Endothelial cell of umbilical vein (primary cell): ENCODE results near the gene MUC5AC. TPM values are rescaled to one million over a fixed set of nuclear protein-coding genes. Genes with fewer than 3 reads are reported as not detected.

Source experiments
- BruUV-seq: library from RNA; stranded (reverse); fragments of 400-500 nt; replicated peaks from 2 replicates; lab custom pipeline; 2021; lab: Mats Ljungman, UMichigan
- CTCF ChIA-PET: fragments of 300-600, 350-600 bp; sonication (Branson Sonifier 250); formaldehyde crosslinking; loops from one replicate; lab custom pipeline; 2021; ENCODE audit warnings: antibody characterized with exemption, inconsistent platforms; lab: Charles Lee
- POLR2A ChIA-PET: fragments of 300-600, 350-600 bp; sonication (Branson Sonifier 250); formaldehyde crosslinking; loops from one replicate; lab custom pipeline; 2021; ENCODE audit warnings: antibody characterized with exemption, inconsistent platforms; lab: Charles Lee
- DNase-seq: peaks from one replicate; pipeline ENCODE4 v3.0.0-alpha.2; 2011; ENCODE audit warnings: low read depth, low spot score
- FAIRE-seq: peaks from 2 replicates; lab custom pipeline; 2011; peaks lifted over from hg19 to GRCh38; lab: Jason Lieb, UNC
- H2AFZ ChIP-seq: 2 replicates; pipeline ENCODE4 v1.6.0; 2012; ENCODE audit warnings: low read depth, low read length, control low read depth, inconsistent platforms
- H3K27ac ChIP-seq: 2 replicates; pipeline ENCODE4 v1.5.1; 2011; ENCODE audit warnings: low read depth, mild to moderate bottlenecking, control low read depth, low read length, moderate library complexity; ENCODE audit not compliant: insufficient read depth
- H3K27me3 ChIP-seq, 2 experiments: 2 replicates each; pipeline versions ENCODE4 v1.6.0 to v1.6.1; 2011; ENCODE audit warnings: low read length in 2 of 2, mixed read lengths in 1 of 2; ENCODE audit not compliant: control insufficient read depth in 2 of 2, insufficient read depth in 2 of 2
- H3K36me3 ChIP-seq, 2 experiments: 2 replicates in 1 of 2; 3 replicates in 1 of 2; pipeline ENCODE4 v1.5.1; 2011; ENCODE audit warnings: low read length in 2 of 2, mild to moderate bottlenecking in 1 of 2, moderate library complexity in 1 of 2; ENCODE audit not compliant: control insufficient read depth in 2 of 2, insufficient read depth in 2 of 2; ENCODE audit errors: extremely low read depth in 1 of 2
- H3K4me1 ChIP-seq: 3 replicates; pipeline ENCODE4 v1.5.1; 2011; ENCODE audit warnings: mild to moderate bottlenecking, low read length; ENCODE audit not compliant: control insufficient read depth, insufficient read depth; ENCODE audit errors: extremely low read depth
- H3K4me2 ChIP-seq: 2 replicates; pipeline ENCODE4 v1.6.1; 2011; ENCODE audit warnings: low read length, control low read depth, mixed read lengths; ENCODE audit not compliant: insufficient read depth
- H3K4me3 ChIP-seq, 3 experiments: fragments of 200-600 bp in 1 of 3; sonication (generic), shearing (Covaris generic) in 1 of 3; replicated peaks in 1 of 3; 2 replicates each; pipeline ENCODE4 v1.5.1; 2011 to 2016; ENCODE audit warnings: control low read depth in 3 of 3, low read length in 3 of 3, mild to moderate bottlenecking in 2 of 3, inconsistent platforms in 1 of 3, low read depth in 1 of 3, moderate library complexity in 1 of 3; ENCODE audit not compliant: insufficient read depth in 1 of 3
- H3K79me2 ChIP-seq: 2 replicates; pipeline ENCODE4 v1.6.0; 2012; ENCODE audit warnings: low read length, inconsistent platforms; ENCODE audit not compliant: control insufficient read depth, insufficient read depth
- H3K9ac ChIP-seq: replicated peaks from 2 replicates; pipeline ENCODE3; 2011; ENCODE audit warnings: low read length, control low read depth; ENCODE audit not compliant: insufficient read depth; ENCODE audit errors: extremely low read depth
- H3K9me1 ChIP-seq: replicated peaks from 3 replicates; pipeline ENCODE4 v1.6.0; 2011; ENCODE audit warnings: mild to moderate bottlenecking, low read length; ENCODE audit not compliant: control insufficient read depth, insufficient read depth; ENCODE audit errors: extremely low read depth
- H3K9me3 ChIP-seq: replicated peaks from 2 replicates; pipeline ENCODE4 v1.5.1; 2012; ENCODE audit warnings: low read length, inconsistent platforms; ENCODE audit not compliant: control insufficient read depth, insufficient read depth
- H4K20me1 ChIP-seq: replicated peaks from 2 replicates; pipeline ENCODE3; 2011; ENCODE audit warnings: mild to moderate bottlenecking, low read length; ENCODE audit not compliant: control insufficient read depth, insufficient read depth; ENCODE audit errors: extremely low read depth
- EZH2 ChIP-seq: IDR thresholded peaks from 2 replicates; pipeline ENCODE4 v1.6.1; 2012; ENCODE audit warnings: borderline replicate concordance, low read depth, mild to moderate bottlenecking, moderate library complexity, low read length, inconsistent platforms; ENCODE audit not compliant: severe bottlenecking
- FOS ChIP-seq: IDR thresholded peaks from 2 replicates; pipeline ENCODE4 v1.6.1; 2011; ENCODE audit warnings: mild to moderate bottlenecking, low read length, moderate library complexity, borderline replicate concordance; ENCODE audit not compliant: insufficient read depth
- GATA2 ChIP-seq: IDR thresholded peaks from 2 replicates; pipeline ENCODE4 v1.7.0; 2011; ENCODE audit warnings: low read depth, mild to moderate bottlenecking, moderate library complexity, mixed read lengths, low read length; ENCODE audit not compliant: insufficient read length, insufficient read depth
- JUN ChIP-seq: IDR thresholded peaks from 2 replicates; pipeline ENCODE4 v1.6.1; 2011; ENCODE audit warnings: borderline replicate concordance, low read depth; ENCODE audit not compliant: insufficient read length, insufficient read depth
- MYC ChIP-seq: IDR thresholded peaks from one replicate; pipeline ENCODE4 v1.6.1; 2011; ENCODE audit warnings: mild to moderate bottlenecking, low read depth, low read length
- POLR2A ChIP-seq: IDR thresholded peaks from 2 replicates; pipeline ENCODE4 v1.6.1; 2012; ENCODE audit warnings: low read depth, mild to moderate bottlenecking, control low read depth, low read length
- POLR2AphosphoS5 ChIP-seq: IDR thresholded peaks from 2 replicates; pipeline ENCODE4 v1.6.1; 2012; ENCODE audit warnings: low read depth, mild to moderate bottlenecking, control low read depth, low read length, moderate library complexity; ENCODE audit not compliant: insufficient read depth
- dilution Hi-C: fragments of 300-500 bp; cut with MboI; formaldehyde crosslinking; loops from one replicate; pipeline ENCODE4 v1.15.0; 2019; ENCODE audit warnings: low sequenced_read_pairs; ENCODE audit not compliant: extremely low pct_ligation_motif_present
- intact Hi-C: fragments of 100-400 bp; cut with micrococcal nuclease; formaldehyde crosslinking; loops from one replicate; pipeline ENCODE4 v1.10.0; 2022
- polyA plus RNA-seq, 4 experiments: library from polyadenylated mRNA; depleted of rRNA in 3 of 4; stranded (reverse) in 3 of 4; unstranded in 1 of 4; fragments of >200 nt; gene quantifications; 2 replicates each; pipeline versions ENCODE4 v1.2.1 to v1.2.3, GENCODE V29; 2011 to 2012; ENCODE audit warnings: missing spikeins in 1 of 4
- total RNA-seq: library from RNA; stranded (reverse); gene quantifications from 2 replicates; pipeline ENCODE4 v1.2.3, GENCODE V29; 2021
- TF ChIP-seq, protein P1 (sequence below), 2 donors: IDR thresholded peaks; 1 replicate in 1 of 2; 2 replicates in 1 of 2; pipeline ENCODE4 v1.5.1; 2011; ENCODE audit warnings: low read length in 2 of 2, mild to moderate bottlenecking in 2 of 2, moderate library complexity in 2 of 2, control low read depth in 1 of 2, inconsistent platforms in 1 of 2, low read depth in 1 of 2; ENCODE audit not compliant: insufficient read depth in 1 of 2; ENCODE audit errors: extremely low read depth in 1 of 2
- TF ChIP-seq, protein P2 (sequence below): IDR thresholded peaks from 2 replicates; pipeline ENCODE4 v1.6.1; 2011; ENCODE audit not compliant: insufficient read depth, insufficient read length

MUC5AC gene
- total and polyA plus RNA-seq, 2 donors (not counting 3 experiments of a cell fraction or from before 2014, with no cell fraction given), result not detected

- no TSS peak for BruUV-seq
- intact Hi-C loops (no loop called here), dilution Hi-C loops (no loop called here)
- POLR2A ChIA-PET, result no interaction called here
- Histone ChIP-seq H3K27ac (no peak overlapping the region), H3K4me1 (no peaks in the 10 kb centered on the region), H3K9me1 (no peaks in the 10 kb centered on the region), H2AFZ (no peak overlapping the region), H3K9ac (no peak overlapping the region), H3K36me3 (no peaks in the 10 kb centered on the region), H4K20me1 (no peaks in the 10 kb centered on the region), H3K4me2 (no peak overlapping the region), H3K27me3 (no peaks in the 10 kb centered on the region), H3K4me3 (no peak overlapping the region), H3K9me3 (no peaks in the 10 kb centered on the region), H3K79me2 (no peaks in the 10 kb centered on the region)
- no peak for FAIRE-seq
- CTCF ChIA-PET, result no interaction called here
- TF ChIP-seq MYC (no peak), JUN (no peak), EZH2 (no peak), POLR2A (no peak), FOS (no peak), POLR2AphosphoS5 (no peak), GATA2 (no peak)
- TF ChIP-seq, protein P1, sequence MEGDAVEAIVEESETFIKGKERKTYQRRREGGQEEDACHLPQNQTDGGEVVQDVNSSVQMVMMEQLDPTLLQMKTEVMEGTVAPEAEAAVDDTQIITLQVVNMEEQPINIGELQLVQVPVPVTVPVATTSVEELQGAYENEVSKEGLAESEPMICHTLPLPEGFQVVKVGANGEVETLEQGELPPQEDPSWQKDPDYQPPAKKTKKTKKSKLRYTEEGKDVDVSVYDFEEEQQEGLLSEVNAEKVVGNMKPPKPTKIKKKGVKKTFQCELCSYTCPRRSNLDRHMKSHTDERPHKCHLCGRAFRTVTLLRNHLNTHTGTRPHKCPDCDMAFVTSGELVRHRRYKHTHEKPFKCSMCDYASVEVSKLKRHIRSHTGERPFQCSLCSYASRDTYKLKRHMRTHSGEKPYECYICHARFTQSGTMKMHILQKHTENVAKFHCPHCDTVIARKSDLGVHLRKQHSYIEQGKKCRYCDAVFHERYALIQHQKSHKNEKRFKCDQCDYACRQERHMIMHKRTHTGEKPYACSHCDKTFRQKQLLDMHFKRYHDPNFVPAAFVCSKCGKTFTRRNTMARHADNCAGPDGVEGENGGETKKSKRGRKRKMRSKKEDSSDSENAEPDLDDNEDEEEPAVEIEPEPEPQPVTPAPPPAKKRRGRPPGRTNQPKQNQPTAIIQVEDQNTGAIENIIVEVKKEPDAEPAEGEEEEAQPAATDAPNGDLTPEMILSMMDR (IDR thresholded peaks at IDR 0.05; ENCODE audit: extremely low read depth in 1 of 2, insufficient read depth in 1 of 2, low read depth in 1 of 2, low read length in 2 of 2), result no peak
- TF ChIP-seq, protein P2, sequence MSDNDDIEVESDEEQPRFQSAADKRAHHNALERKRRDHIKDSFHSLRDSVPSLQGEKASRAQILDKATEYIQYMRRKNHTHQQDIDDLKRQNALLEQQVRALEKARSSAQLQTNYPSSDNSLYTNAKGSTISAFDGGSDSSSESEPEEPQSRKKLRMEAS, result no peak
- no peak for DNase-seq
These were observed 31.2 kb upstream of the MUC5AC start for GRCh38 chr11:1126491-1126926.
